Sigmoid colon (tissue), 4 donors: ENCODE results near the gene STING1.

ENCODE experiments used
- POLR2A ChIP-seq, 2 donors: fragments of 450-650 bp; IDR thresholded peaks; one replicate each; pipeline ENCODE4 v1.6.1; 2016; ENCODE audit warnings: antibody characterized with exemption in 2 of 2, mild to moderate bottlenecking in 2 of 2, moderate library complexity in 2 of 2
- POLR2AphosphoS5 ChIP-seq, 4 donors: sonication (generic); formaldehyde crosslinking; IDR thresholded peaks; one replicate each; pipeline ENCODE4 v1.6.1; 2017; ENCODE audit warnings: antibody characterized with exemption in 4 of 4
- TF ChIP-seq, protein P1 (sequence below), 4 experiments: fragments of 450-650 bp in 3 of 4; fragments of 200-600 bp in 1 of 4; IDR thresholded peaks; one replicate each; pipeline ENCODE4 v1.5.1; 2016 to 2019; ENCODE audit warnings: antibody characterized with exemption in 4 of 4, mild to moderate bottlenecking in 3 of 4, moderate library complexity in 2 of 4

DNA sequence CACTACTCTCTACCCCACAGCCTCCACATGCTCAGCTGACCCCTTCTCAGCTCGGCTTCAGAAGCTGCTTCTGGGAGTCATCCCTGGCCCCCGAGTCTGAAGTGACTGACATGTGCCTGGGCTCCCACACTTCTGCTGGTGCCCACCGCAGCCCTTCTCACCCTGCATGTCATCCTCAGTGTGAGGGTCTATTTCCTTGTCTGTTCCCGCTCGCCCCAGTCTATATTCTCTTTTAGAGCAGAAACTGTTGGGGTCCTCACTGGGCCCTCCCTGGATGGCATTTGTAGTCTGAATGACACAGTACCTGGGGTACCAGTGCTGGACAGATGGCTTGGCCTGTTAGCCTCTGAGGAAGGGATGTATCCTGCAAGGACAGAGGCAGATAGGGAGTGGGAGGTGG lies 25.3 kb downstream of the STING1 start:
- TF ChIP-seq, protein P1, sequence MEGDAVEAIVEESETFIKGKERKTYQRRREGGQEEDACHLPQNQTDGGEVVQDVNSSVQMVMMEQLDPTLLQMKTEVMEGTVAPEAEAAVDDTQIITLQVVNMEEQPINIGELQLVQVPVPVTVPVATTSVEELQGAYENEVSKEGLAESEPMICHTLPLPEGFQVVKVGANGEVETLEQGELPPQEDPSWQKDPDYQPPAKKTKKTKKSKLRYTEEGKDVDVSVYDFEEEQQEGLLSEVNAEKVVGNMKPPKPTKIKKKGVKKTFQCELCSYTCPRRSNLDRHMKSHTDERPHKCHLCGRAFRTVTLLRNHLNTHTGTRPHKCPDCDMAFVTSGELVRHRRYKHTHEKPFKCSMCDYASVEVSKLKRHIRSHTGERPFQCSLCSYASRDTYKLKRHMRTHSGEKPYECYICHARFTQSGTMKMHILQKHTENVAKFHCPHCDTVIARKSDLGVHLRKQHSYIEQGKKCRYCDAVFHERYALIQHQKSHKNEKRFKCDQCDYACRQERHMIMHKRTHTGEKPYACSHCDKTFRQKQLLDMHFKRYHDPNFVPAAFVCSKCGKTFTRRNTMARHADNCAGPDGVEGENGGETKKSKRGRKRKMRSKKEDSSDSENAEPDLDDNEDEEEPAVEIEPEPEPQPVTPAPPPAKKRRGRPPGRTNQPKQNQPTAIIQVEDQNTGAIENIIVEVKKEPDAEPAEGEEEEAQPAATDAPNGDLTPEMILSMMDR (IDR thresholded peaks at IDR 0.05) = no peak
- TF ChIP-seq POLR2AphosphoS5 (IDR thresholded peaks at IDR 0.05) = no peak
- TF ChIP-seq POLR2A (IDR thresholded peaks at IDR 0.05) = no peak
